ENCODE data around the gene SLC17A7. TPM values are rescaled to one million over a fixed set of nuclear protein-coding genes. Genes with fewer than 3 reads are reported as not detected.
A peak's percentile ranks its signal among the peaks of the same experiment; 100 is the strongest.

SLC17A7 gene
- total and polyA plus RNA-seq, 9 of the 15 experiments (the other 6 are each of a cell fraction or from before 2014, with no cell fraction given) = 1.1 to 15.7 (median 2.4) TPM

GRCh38 chr19:49422407-49423070 lies 18.8 kb downstream of the SLC17A7 start (continued):
- TF ChIP-seq ZNF639 (CRISPR knock-in tag; conservative IDR thresholded peaks at IDR 0.05 in 1 of 2, IDR thresholded peaks at IDR 0.05 in 1 of 2) = 0 out of 4 replicates have a peak, but pooled peaks of 1 of the 2 experiments have one; percentile 33
- no peak for TF ChIP-seq JUNB (CRISPR knock-in tag; conservative IDR thresholded peaks at IDR 0.05)
- 0 out of 2 replicates have a peak, but pooled peaks have one; percentile 34 for TF ChIP-seq LCOR (CRISPR knock-in tag; IDR thresholded peaks at IDR 0.05)
- TF ChIP-seq ILK (tag; IDR thresholded peaks at IDR 0.05; ENCODE audit: borderline replicate concordance, low read depth) = no peak
- TF ChIP-seq MAX (CRISPR knock-in tag; IDR thresholded peaks at IDR 0.05) = peak; percentile 93
- TF ChIP-seq RB1 (IDR thresholded peaks at IDR 0.05; ENCODE audit: low read depth) = peak; percentile 97
- no peak for TF ChIP-seq GTF2F1 (IDR thresholded peaks at IDR 0.05; ENCODE audit: low read depth, low read length)
- TF ChIP-seq E2F4 (CRISPR knock-in tag; IDR thresholded peaks at IDR 0.05; ENCODE audit: low read depth) = peak; percentile 71; the same call in 1 of the 2 replicates
- peak; percentile 78 for TF ChIP-seq ELF1 (tag; IDR thresholded peaks at IDR 0.05)
- TF ChIP-seq ZNF589 (CRISPR knock-in tag; IDR thresholded peaks at IDR 0.05; ENCODE audit: low read depth) = peak; percentile 74
- TF ChIP-seq ZNF311 (CRISPR knock-in tag; IDR thresholded peaks at IDR 0.05) = 0 out of 2 replicates have a peak, but pooled peaks have one; percentile 24
- TF ChIP-seq FOXP1 (CRISPR knock-in tag; IDR thresholded peaks at IDR 0.05) = peak; percentile 75; the same call in 1 of the 2 replicates
- 0 out of 2 replicates have a peak, but pooled peaks have one; percentile 62 for TF ChIP-seq NR4A1 (CRISPR knock-in tag; IDR thresholded peaks at IDR 0.05)
- TF ChIP-seq NR4A1 (tag; IDR thresholded peaks at IDR 0.05) = peak; percentile 69; the same call in 1 of the 2 replicates
- TF ChIP-seq ZFX (CRISPR knock-in tag; IDR thresholded peaks at IDR 0.05) = peak; percentile 84
- TF ChIP-seq NR3C1 (CRISPR knock-in tag; IDR thresholded peaks at IDR 0.05) = peak; percentile 84
- TF ChIP-seq ZBTB11 (CRISPR knock-in tag; IDR thresholded peaks at IDR 0.05) = peak in 1 of 3 experiments; percentile 66; a peak in 2 of 6 replicates
- TF ChIP-seq SP1 (CRISPR knock-in tag; IDR thresholded peaks at IDR 0.05) = peak; percentile 68; the same call in 1 of the 2 replicates
- TF ChIP-seq ZNF217 (CRISPR knock-in tag; IDR thresholded peaks at IDR 0.05) = no peak
- TF ChIP-seq SMARCA4 (IDR thresholded peaks at IDR 0.05) = 0 out of 2 replicates have a peak, but pooled peaks have one; percentile 18
- TF ChIP-seq TCF3 (CRISPR knock-in tag; IDR thresholded peaks at IDR 0.05) = peak; percentile 27
